Muscle of leg (tissue), 11 donors: ENCODE results near the gene MSH2. TPM values are rescaled to one million over a fixed set of nuclear protein-coding genes. Genes with fewer than 3 reads are reported as not detected.

Experiments
- DNase-seq: peaks from one replicate; pipeline ENCODE4 v3.0.0; 2013
- H3K27ac ChIP-seq: one replicate; pipeline ENCODE4 v1.5.1; 2013; ENCODE audit warnings: mild to moderate bottlenecking, low read length, control low read depth
- H3K27me3 ChIP-seq: one replicate; pipeline ENCODE4 v1.6.1; 2013; ENCODE audit warnings: low read length; ENCODE audit not compliant: control insufficient read depth, insufficient read depth
- H3K36me3 ChIP-seq: one replicate; pipeline ENCODE4 v1.6.1; 2013; ENCODE audit warnings: low read length; ENCODE audit not compliant: control insufficient read depth, insufficient read depth
- H3K4me1 ChIP-seq: one replicate; pipeline ENCODE4 v1.6.1; 2013; ENCODE audit warnings: low read length; ENCODE audit not compliant: control insufficient read depth, insufficient read depth
- H3K4me3 ChIP-seq: one replicate; pipeline ENCODE4 v1.5.1; 2013; ENCODE audit warnings: low read length, control low read depth
- H3K9me3 ChIP-seq: replicated peaks from 2 replicates; pipeline ENCODE4 v1.6.1; 2013; ENCODE audit warnings: low read depth, low read length; ENCODE audit not compliant: control insufficient read depth
- WGBS: methylation state at CpG from one replicate; pipeline ENCODE4 v1.1.5; 2013; ENCODE audit warnings: missing lambda C conversion rate; ENCODE audit not compliant: insufficient coverage; 5-methylcytosine and 5-hydroxymethylcytosine counted together
- polyA plus RNA-seq, 8 donors: library from polyadenylated mRNA; unstranded; fragments of 120-200 nt; gene quantifications; one replicate each; pipeline versions ENCODE4 v1.2.1 to v1.2.3, GENCODE V29; 2013; ENCODE audit warnings: inconsistent platforms in 1 of 8, low replicate concordance in 1 of 8; ENCODE audit not compliant: insufficient read length in 8 of 8, insufficient read depth in 1 of 8
- total RNA-seq: library from RNA; stranded (reverse); fragments of 120-200 nt; gene quantifications from one replicate; pipeline ENCODE4 v1.2.4, GENCODE V29; 2013

MSH2 gene
- total and polyA plus RNA-seq, 9 donors = 22.6 to 39.4 (median 28.7) TPM

DNA sequence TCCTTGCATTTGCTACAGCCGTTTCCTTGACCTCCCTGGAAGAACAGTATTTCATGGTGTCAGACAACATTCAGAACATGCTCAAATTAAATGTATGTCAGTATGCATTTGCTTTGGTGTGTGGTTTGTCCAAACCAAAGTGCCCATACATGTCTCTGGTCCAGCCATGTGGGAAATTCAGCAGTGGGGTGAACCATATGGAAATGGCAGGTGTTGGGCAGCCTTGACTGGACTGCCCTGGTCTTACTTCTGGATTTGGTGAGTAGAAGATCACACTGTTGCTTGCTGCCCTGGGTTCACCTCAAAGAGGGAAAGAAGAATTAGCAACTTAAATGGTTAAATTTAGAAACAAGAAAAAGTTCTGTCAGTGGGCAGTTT is 84.5 kb downstream of the MSH2 start:
- no CpG with 5 or more reads among the region's 1 CpG for WGBS
- Histone ChIP-seq H3K27ac (no peak overlapping the region), H3K36me3 (peaks cover 9% of the 10 kb centered on the region), H3K4me1 (no peaks in the 10 kb centered on the region), H3K27me3 (no peaks in the 10 kb centered on the region), H3K9me3 (no peaks in the 10 kb centered on the region), H3K4me3 (no peak overlapping the region)
- DNase-seq = no peak

DNA sequence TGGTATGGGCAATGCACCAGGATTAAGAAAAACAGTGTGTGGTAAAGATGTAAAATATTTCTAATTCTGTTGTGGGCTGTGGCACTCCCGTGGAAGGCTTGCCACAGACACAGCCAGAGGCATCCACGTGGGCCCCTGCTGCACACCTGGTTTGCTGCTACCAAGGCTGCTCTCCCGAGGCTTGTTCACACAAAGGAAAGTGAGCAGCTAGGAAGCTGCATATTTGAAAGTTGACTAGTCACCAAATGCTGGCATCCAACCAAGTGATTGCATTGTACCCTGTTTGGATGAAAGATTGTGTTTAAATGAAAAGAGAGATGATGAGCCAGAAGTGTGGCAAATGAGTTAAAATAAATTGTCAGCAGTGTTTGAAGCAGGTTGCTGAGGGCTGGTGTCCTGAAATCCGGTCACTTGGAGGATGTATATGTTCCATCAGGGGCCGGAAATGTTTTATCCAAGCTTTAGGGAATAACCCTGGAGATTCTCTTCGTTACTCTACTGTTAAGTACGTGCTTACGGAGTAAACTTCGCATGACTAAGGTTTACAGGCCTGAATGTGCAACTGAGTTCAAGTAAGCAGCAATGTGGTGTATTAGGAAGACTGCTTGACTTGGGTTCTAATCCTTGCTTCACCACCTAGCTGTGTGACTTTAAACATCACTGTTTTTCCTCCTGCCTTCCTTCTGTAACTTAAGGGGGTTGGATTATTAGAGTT is 86.1 kb downstream of the MSH2 start:
- no peak overlapping the region for H3K27ac ChIP-seq
- no peaks in the 10 kb centered on the region for H3K4me1 ChIP-seq
- no peak for DNase-seq
- no peak overlapping the region for H3K4me3 ChIP-seq
- H3K36me3 ChIP-seq = peaks cover 4% of the 10 kb centered on the region
- WGBS = 62% methylated on average over 9 of the region's 9 CpGs
- H3K27me3 ChIP-seq = no peaks in the 10 kb centered on the region
- no peaks in the 10 kb centered on the region for H3K9me3 ChIP-seq

DNA sequence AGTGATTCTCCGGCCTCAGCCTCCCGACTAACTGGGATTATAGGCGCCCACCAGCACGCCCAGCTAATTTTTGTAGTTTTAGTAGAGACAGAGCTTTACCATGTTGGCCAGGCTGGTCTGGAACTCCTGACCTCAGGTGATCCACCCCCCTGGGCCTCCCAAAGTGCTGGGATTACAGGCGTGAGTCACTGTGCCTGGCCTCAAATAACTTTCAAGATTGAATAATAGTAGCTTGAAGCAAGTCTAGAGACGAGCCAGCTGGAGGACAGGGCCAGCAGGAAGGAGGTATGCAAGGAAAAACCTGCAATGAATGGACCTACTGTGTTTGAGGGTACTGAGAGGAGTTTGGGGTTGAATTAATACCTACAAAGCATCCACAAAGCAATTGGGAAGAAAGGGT is 87.5 kb downstream of the MSH2 start:
- Histone ChIP-seq H3K9me3 (no peaks in the 10 kb centered on the region), H3K4me3 (no peak overlapping the region), H3K27me3 (no peaks in the 10 kb centered on the region), H3K27ac (no peak overlapping the region), H3K36me3 (no peaks in the 10 kb centered on the region), H3K4me1 (no peaks in the 10 kb centered on the region)
- DNase-seq = no peak
- 67% methylated on average over 1 of the region's 6 CpGs for WGBS

DNA sequence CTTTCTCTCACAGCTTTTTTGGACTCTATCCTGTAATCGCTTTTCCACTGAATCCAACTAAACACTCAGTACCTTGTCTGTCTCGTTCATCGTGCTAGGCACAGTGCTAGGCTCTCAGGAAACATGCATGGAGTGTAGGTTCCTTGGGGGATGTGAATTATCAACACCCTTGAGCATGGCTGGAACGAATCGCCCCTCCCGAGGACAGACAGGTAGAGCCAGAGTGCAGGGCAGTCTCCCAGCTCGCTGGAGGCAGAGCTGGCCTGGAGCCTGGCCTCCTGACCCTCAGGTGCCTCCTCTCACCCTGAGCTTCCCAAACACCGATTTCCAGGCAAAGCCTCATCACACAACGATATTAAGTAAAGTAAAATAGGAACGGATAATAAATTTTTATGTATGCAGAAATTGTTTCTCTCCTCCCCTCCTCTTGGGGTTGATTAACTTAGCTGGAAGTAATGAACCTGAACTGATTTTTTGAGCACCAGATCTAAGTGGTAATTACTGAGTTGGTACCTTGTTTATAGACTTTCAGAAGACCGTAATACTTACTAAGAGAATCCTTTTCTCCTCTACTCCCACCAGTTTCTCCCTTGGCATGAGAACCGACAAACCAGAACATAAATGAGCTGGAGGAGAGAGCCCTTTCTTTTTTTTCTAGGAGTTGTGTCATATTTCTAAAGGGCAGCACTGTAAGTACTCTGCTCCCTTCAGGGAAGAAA is 90.5 kb downstream of the MSH2 start:
- no peak for DNase-seq
- H3K36me3 ChIP-seq = no peaks in the 10 kb centered on the region
- no peak overlapping the region for H3K27ac ChIP-seq
- WGBS = 90% methylated on average over 2 of the region's 12 CpGs
- H3K27me3 ChIP-seq = no peaks in the 10 kb centered on the region
- no peaks in the 10 kb centered on the region for H3K9me3 ChIP-seq
- no peaks in the 10 kb centered on the region for H3K4me1 ChIP-seq
- H3K4me3 ChIP-seq = no peak overlapping the region

DNA sequence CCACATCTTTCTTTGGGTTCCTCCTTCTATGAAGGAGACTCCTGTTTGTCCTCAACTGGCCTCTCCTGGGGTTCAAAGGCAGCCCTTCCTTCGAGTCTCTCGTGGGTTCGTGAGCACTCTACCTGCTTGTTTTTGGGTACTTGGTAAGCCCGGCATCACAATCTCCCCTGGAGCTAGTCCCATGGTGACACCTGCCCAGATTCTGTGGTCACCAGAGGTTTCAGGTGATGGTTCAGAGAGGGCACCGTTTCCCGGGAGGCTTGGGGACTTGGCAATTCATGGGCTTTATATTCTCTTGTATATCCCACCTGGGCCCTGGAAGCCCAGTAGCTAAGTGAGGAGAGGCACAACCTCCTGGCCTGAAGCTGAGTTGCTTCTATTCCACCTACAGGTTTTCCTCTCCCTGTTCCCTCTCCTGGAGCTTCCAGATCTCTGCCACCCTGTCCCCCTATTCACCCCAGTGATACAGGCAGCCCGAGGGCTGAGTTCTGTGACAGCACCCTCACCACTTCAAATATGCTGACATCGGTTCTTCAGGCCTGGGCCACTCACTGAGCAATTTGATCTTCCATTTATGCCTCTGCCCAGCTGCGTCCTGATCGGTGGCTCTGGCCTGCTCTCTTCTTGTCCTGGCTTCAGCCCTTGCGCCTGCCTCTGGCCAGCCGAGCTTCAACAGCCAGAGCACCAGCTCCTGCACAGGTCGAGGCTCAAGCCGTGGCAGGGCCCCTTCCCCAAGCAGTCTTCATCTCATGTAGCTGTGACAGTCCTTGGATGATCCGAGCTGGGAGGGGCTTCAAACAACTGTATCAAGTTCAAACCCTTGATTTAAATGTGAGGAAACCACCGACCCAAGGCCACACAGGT is 91.5 kb downstream of the MSH2 start:
- Histone ChIP-seq H3K9me3 (peaks cover 3% of the 10 kb centered on the region), H3K4me3 (no peak overlapping the region), H3K36me3 (no peaks in the 10 kb centered on the region), H3K4me1 (no peaks in the 10 kb centered on the region), H3K27ac (no peak overlapping the region), H3K27me3 (no peaks in the 10 kb centered on the region)
- WGBS = 95% methylated on average over 15 of the region's 16 CpGs
- DNase-seq = no peak

DNA sequence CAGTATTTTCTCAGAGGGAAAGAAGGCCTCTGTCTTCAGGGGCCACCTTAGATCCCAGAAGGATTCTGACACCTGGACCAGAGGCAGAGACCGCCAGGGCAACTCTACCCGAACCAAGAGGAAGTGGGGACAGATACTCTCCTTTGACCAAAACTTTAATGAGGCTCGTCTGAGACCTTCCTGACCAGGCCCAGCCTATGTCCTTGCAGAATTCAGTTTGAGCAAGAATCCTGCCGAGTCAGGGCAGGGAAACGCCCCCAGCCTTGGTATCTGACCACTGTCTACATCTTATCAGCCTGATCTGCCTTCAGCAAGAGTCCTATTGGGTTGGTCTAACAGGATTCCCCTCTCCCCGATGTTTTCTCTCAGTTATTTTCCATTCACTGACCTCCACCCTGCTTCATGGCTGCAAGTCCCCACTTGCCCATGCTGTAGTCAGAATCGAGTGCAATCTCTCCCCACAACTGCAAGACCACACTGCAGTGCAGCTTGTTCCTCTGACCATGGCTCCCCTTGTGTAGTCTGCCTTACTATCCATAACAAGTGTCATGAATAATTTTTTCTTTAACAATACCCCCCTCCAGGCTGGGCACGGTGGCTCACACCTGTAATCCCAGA is 95.0 kb downstream of the MSH2 start:
- Histone ChIP-seq H3K4me3 (no peak overlapping the region), H3K9me3 (peaks cover 3% of the 10 kb centered on the region), H3K4me1 (no peaks in the 10 kb centered on the region), H3K27ac (no peak overlapping the region), H3K36me3 (no peaks in the 10 kb centered on the region), H3K27me3 (no peaks in the 10 kb centered on the region)
- DNase-seq = no peak
- WGBS = 88% methylated on average over 7 of the region's 8 CpGs

DNA sequence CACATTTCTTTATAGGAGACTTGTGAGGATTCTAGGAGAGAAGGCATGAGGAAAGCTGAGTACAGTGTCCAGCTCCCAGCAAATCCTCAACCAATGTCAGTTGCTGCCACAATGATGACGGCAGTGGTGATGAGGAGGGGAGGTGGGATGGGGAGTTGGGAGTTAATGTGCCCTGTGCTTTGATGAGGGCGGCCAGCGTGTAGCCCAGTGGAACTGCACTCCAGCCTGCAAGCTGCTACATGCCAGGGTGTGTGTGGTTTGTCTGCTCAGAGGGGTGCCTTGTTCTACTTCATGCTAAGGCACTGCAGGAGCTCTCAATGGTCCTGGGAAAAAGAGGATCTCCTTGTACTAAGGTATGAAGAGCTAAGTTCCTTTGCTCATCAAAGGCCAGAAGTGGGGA is 96.1 kb downstream of the MSH2 start:
- H3K36me3 ChIP-seq = no peaks in the 10 kb centered on the region
- DNase-seq = no peak
- no peaks in the 10 kb centered on the region for H3K4me1 ChIP-seq
- no peaks in the 10 kb centered on the region for H3K27me3 ChIP-seq
- peaks cover 3% of the 10 kb centered on the region for H3K9me3 ChIP-seq
- 82% methylated on average over 3 of the region's 3 CpGs for WGBS
- H3K27ac ChIP-seq = no peak overlapping the region
- no peak overlapping the region for H3K4me3 ChIP-seq

DNA sequence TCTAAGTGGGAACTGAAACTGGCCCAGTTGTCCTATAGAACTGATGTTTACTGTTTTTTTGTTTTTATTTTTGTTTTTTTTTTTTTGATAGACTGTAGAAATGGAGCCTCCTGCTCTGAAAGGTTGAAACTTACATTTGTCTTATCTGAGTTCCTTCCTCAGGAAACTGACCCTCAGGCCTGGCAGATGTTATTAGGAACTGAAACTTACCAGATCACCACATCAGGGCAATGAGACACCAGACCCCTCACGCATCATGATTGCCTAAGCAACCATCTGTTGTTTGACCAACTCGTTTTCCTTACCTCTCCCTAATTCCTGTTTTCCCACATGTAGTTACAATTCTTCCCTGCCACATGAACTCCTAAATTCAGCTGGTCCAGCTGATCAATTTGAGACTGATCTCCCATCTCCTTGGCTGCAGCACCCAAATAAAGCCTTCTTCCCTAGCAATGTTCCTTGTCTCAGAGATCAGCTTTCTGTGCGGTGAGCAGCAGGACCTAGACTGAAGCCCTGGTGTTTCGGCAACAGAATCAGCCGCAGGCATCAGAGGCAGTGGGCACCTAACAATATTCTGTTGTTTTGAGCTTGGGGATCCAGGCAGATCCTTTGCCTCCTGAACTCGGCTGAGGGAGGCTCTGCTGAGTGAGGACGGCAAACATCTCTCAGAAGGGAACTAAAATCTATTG is 96.8 kb downstream of the MSH2 start:
- H3K36me3 ChIP-seq = no peaks in the 10 kb centered on the region
- no peak overlapping the region for H3K27ac ChIP-seq
- DNase-seq = no peak
- no peaks in the 10 kb centered on the region for H3K4me1 ChIP-seq
- no peaks in the 10 kb centered on the region for H3K27me3 ChIP-seq
- H3K4me3 ChIP-seq = no peak overlapping the region
- peaks cover 3% of the 10 kb centered on the region for H3K9me3 ChIP-seq
- WGBS = 87% methylated on average over 6 of the region's 7 CpGs

DNA sequence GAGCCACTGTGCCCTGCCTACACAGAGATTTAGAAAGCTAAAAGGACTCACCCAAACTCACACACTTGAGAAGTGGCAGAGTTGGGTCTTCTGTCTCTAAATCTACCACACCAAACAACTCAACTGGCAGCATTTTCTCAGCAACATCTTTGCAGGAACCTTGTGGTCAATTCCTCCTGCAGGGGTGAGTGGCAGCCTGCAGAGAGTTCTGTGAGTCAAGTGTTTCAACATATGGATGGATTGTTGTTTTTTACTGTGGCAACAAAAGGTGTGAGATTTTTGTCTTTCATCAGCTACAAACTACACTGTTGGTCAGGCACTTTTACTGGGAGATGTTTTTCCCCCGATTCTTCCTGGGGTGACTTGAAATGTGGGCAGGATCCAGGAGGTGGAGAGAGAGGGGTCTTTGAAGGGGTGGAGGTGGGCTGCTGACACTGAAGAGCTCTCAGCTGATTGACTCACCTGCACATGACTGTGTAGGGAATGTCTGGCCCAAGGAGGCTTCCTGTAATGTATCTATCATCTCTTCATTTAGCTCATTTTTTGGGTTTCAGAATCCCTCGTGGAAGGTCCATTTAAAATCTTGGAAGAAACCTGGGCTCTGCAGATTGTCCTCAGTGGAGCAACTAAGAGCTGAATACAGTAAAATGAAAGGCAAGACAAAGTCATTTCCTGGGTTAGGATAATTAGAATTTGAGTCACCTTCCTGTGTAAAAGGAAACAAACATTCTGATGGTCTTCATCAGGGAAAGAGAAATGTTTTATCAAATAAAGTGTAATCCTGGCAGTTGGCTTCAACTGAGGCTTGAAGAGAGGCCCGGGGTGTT is 98.6 kb downstream of the MSH2 start:
- 35% methylated on average over 2 of the region's 3 CpGs for WGBS
- Histone ChIP-seq H3K4me3 (no peak overlapping the region), H3K4me1 (no peaks in the 10 kb centered on the region), H3K9me3 (peaks cover 3% of the 10 kb centered on the region), H3K27ac (no peak overlapping the region), H3K36me3 (no peaks in the 10 kb centered on the region), H3K27me3 (no peaks in the 10 kb centered on the region)
- no peak for DNase-seq
